Panc1 (cell line): ENCODE measurements around the gene PPM1L. TPM values are rescaled to one million over a fixed set of nuclear protein-coding genes. Genes with fewer than 3 reads are reported as not detected.
"Not testable (repeated sequence)": the region's sequence is repeated elsewhere in the genome, so short reads cannot be mapped to it uniquely, and the experiment has no call there.

Source experiments
- ATAC-seq: fragments of 200-7000 bp; cut with Tn5 transposase; 2 replicates; pipeline ENCODE4 v1.9.1; 2020; ENCODE audit warnings: mild to moderate bottlenecking, moderate library complexity
- BruUV-seq: library from RNA; stranded (reverse); fragments of 400-500 nt; replicated peaks from 2 replicates; lab custom pipeline; 2021; lab: Mats Ljungman, UMichigan
- CTCF ChIA-PET: fragments of 300-600 bp; sonication (Branson Sonifier 250); formaldehyde crosslinking; loops from one replicate; lab custom pipeline; 2022; ENCODE audit warnings: antibody characterized with exemption; lab: Charles Lee
- POLR2A ChIA-PET: fragments of 300-600 bp; sonication (Branson Sonifier 250); formaldehyde crosslinking; loops from one replicate; lab custom pipeline; 2022; ENCODE audit warnings: antibody characterized with exemption; lab: Charles Lee
- DNase-seq: peaks from one replicate; pipeline ENCODE4 v3.0.0-alpha.2; 2010; ENCODE audit warnings: low read depth, low spot score
- H3K27ac ChIP-seq: 2 replicates; pipeline ENCODE4 v1.5.1; 2011; ENCODE audit warnings: mild to moderate bottlenecking, low read length, inconsistent platforms
- H3K27me3 ChIP-seq: fragments of 200-500 bp; sonication (Bioruptor generic); 2 replicates; pipeline ENCODE4 v1.6.0; 2014; ENCODE audit warnings: low read length, inconsistent platforms; ENCODE audit not compliant: control insufficient read depth, insufficient read depth
- H3K36me3 ChIP-seq: fragments of 200-500 bp; sonication (Bioruptor generic); 2 replicates; pipeline ENCODE4 v1.5.1; 2014; ENCODE audit warnings: inconsistent platforms, mild to moderate bottlenecking, low read length, moderate library complexity; ENCODE audit not compliant: control insufficient read depth, insufficient read depth
- H3K4me1 ChIP-seq: 2 replicates; pipeline ENCODE4 v1.5.1; 2011; ENCODE audit warnings: inconsistent platforms, mild to moderate bottlenecking, low read length, moderate library complexity; ENCODE audit not compliant: control insufficient read depth, insufficient read depth
- H3K4me3 ChIP-seq, 2 experiments: 2 replicates each; pipeline ENCODE4 v1.5.1; 2011 to 2012; ENCODE audit warnings: low read depth in 2 of 2, low read length in 2 of 2, mild to moderate bottlenecking in 2 of 2, inconsistent platforms in 1 of 2, moderate library complexity in 1 of 2
- H3K9me3 ChIP-seq: fragments of 200-500 bp; sonication (Bioruptor generic); 2 replicates; pipeline ENCODE4 v1.5.1; 2014; ENCODE audit warnings: low read depth, mild to moderate bottlenecking, inconsistent platforms, low read length, moderate library complexity; ENCODE audit not compliant: control insufficient read depth, insufficient read depth
- POLR2AphosphoS5 ChIP-seq: IDR thresholded peaks from 2 replicates; pipeline ENCODE4 v1.6.1; 2012; ENCODE audit warnings: mild to moderate bottlenecking, low read depth, low read length, moderate library complexity
- SIN3A ChIP-seq: IDR thresholded peaks from 2 replicates; pipeline ENCODE4 v1.6.1; 2012; ENCODE audit warnings: low read depth, mild to moderate bottlenecking, low read length, moderate library complexity, borderline replicate concordance; ENCODE audit not compliant: insufficient read depth
- TCF7L2 ChIP-seq: IDR thresholded peaks from 2 replicates; pipeline ENCODE4 v1.6.1; 2011; ENCODE audit warnings: mild to moderate bottlenecking, low read depth, low read length, inconsistent platforms
- in situ Hi-C: cut with HindIII; loops from 2 replicates; pipeline ENCODE4 v1.10.0; 2016; ENCODE audit warnings: low sequenced_read_pairs, low pct_unique_long_range_greater_than_20kb
- intact Hi-C: fragments of 100-400 bp; cut with micrococcal nuclease; formaldehyde crosslinking; loops from one replicate; pipeline ENCODE4 v1.10.0; 2022; ENCODE audit not compliant: unreplicated experiment
- total RNA-seq: library from RNA; stranded (reverse); gene quantifications from one replicate; pipeline ENCODE4 v1.2.1, GENCODE V29; 2021; ENCODE audit not compliant: unreplicated experiment
- TF ChIP-seq, protein P1 (sequence below): fragments of 450-650 bp; IDR thresholded peaks from 2 replicates; pipeline ENCODE4 v1.5.1; 2017; ENCODE audit warnings: mild to moderate bottlenecking
- TF ChIP-seq, protein P2 (sequence below), 2 experiments: IDR thresholded peaks; 2 replicates each; pipeline ENCODE4 v1.6.1; 2011 to 2012; ENCODE audit warnings: low read depth in 2 of 2, control low read depth in 1 of 2, low read length in 1 of 2, mild to moderate bottlenecking in 1 of 2, moderate library complexity in 1 of 2; ENCODE audit not compliant: insufficient read depth in 1 of 2

PPM1L gene
- total RNA-seq, 1 experiment from 2014 or later: 23.8 TPM

DNA sequence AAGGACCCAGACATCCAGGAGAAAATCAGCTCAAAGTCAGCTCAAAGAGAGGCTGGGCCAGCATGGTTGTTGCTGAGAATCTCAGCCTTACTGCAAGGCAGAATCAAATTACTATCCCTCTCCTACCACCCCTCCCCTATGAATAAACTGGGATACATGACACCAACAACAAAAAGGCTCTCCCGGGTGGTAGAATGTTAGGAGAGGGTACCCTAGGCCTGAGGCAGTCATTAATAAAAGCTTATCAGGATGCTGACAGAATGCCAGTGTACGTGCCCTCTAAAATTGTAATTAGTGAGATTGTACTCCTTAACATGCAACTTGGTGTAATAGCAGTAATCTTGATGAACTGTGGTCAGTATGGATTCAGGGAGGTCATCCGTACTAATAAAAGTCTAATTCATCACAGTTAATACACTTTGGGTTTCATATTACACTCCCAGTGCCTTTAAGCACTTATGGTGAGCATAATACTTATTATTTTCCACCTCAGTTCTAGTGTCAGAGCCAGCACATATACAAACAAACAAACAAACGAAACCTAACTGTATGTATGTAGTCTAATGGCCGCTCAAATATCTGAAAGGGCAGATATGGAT, 272.6 kb downstream of the PPM1L start:
- no TSS peak for BruUV-seq
- POLR2A ChIA-PET: no interaction called here

DNA sequence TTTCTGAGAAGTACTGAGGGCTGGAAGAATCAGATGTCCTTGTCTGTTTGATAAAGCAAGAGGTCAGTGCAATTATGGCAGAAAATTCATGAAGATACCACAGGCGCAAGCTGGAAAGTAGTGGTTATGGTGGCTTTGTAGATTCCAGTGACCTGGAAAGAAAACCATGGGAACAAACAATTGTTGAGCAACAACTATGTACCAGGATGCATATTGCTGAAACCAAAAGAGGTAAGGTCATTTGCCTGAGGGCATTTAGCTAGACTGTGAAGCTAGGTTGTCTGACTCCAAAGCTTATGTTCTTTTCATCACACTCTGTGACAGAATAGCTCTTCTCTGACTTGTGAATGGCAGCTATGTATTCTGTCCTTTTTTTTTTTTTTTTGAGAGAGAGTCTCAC, 275.1 kb downstream of the PPM1L start:
- no peaks in the 10 kb centered on the region for H3K27me3 ChIP-seq
- H3K4me3 ChIP-seq: no peak overlapping the region
- ChIA-PET CTCF (interaction anchor here (0.7 kb wide), 1 partner anchor 68 kb away, joined by 4 read pairs; no protein-coding TSS in a partner anchor), POLR2A (no interaction called here)
- in situ Hi-C loops (no loop called here), intact Hi-C loops (no loop called here)
- H3K36me3 ChIP-seq: no peaks in the 10 kb centered on the region
- DNase-seq (no peak), ATAC-seq (no peak)
- no peaks in the 10 kb centered on the region for H3K9me3 ChIP-seq
- H3K4me1 ChIP-seq: no peaks in the 10 kb centered on the region
- TF ChIP-seq SIN3A: no peak
- TF ChIP-seq, protein P1, sequence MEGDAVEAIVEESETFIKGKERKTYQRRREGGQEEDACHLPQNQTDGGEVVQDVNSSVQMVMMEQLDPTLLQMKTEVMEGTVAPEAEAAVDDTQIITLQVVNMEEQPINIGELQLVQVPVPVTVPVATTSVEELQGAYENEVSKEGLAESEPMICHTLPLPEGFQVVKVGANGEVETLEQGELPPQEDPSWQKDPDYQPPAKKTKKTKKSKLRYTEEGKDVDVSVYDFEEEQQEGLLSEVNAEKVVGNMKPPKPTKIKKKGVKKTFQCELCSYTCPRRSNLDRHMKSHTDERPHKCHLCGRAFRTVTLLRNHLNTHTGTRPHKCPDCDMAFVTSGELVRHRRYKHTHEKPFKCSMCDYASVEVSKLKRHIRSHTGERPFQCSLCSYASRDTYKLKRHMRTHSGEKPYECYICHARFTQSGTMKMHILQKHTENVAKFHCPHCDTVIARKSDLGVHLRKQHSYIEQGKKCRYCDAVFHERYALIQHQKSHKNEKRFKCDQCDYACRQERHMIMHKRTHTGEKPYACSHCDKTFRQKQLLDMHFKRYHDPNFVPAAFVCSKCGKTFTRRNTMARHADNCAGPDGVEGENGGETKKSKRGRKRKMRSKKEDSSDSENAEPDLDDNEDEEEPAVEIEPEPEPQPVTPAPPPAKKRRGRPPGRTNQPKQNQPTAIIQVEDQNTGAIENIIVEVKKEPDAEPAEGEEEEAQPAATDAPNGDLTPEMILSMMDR: no peak
- no peak for TF ChIP-seq TCF7L2
- no peak for TF ChIP-seq POLR2AphosphoS5
- TF ChIP-seq, protein P2, sequence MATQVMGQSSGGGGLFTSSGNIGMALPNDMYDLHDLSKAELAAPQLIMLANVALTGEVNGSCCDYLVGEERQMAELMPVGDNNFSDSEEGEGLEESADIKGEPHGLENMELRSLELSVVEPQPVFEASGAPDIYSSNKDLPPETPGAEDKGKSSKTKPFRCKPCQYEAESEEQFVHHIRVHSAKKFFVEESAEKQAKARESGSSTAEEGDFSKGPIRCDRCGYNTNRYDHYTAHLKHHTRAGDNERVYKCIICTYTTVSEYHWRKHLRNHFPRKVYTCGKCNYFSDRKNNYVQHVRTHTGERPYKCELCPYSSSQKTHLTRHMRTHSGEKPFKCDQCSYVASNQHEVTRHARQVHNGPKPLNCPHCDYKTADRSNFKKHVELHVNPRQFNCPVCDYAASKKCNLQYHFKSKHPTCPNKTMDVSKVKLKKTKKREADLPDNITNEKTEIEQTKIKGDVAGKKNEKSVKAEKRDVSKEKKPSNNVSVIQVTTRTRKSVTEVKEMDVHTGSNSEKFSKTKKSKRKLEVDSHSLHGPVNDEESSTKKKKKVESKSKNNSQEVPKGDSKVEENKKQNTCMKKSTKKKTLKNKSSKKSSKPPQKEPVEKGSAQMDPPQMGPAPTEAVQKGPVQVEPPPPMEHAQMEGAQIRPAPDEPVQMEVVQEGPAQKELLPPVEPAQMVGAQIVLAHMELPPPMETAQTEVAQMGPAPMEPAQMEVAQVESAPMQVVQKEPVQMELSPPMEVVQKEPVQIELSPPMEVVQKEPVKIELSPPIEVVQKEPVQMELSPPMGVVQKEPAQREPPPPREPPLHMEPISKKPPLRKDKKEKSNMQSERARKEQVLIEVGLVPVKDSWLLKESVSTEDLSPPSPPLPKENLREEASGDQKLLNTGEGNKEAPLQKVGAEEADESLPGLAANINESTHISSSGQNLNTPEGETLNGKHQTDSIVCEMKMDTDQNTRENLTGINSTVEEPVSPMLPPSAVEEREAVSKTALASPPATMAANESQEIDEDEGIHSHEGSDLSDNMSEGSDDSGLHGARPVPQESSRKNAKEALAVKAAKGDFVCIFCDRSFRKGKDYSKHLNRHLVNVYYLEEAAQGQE (IDR thresholded peaks at IDR 0.05; ENCODE audit: insufficient read depth in 1 of 2, low read depth in 2 of 2, low read length in 1 of 2): no peak
- no peak overlapping the region for H3K27ac ChIP-seq
- BruUV-seq: no TSS peak

More for the DNA sequence above, 272.6 kb downstream of the PPM1L start:
- Histone ChIP-seq H3K36me3 (no peaks in the 10 kb centered on the region), H3K9me3 (peaks cover 4% of the 10 kb centered on the region; the same call in 1 of the 2 replicates), H3K4me1 (no peaks in the 10 kb centered on the region), H3K27me3 (no peaks in the 10 kb centered on the region), H3K4me3 (no peak overlapping the region), H3K27ac (no peak overlapping the region)
- TF ChIP-seq, protein P1: no peak
- intact Hi-C loops (no loop called here), in situ Hi-C loops (no loop called here)
- no peak for DNase-seq
- ATAC-seq: no peak
- CTCF ChIA-PET: no interaction called here

DNA sequence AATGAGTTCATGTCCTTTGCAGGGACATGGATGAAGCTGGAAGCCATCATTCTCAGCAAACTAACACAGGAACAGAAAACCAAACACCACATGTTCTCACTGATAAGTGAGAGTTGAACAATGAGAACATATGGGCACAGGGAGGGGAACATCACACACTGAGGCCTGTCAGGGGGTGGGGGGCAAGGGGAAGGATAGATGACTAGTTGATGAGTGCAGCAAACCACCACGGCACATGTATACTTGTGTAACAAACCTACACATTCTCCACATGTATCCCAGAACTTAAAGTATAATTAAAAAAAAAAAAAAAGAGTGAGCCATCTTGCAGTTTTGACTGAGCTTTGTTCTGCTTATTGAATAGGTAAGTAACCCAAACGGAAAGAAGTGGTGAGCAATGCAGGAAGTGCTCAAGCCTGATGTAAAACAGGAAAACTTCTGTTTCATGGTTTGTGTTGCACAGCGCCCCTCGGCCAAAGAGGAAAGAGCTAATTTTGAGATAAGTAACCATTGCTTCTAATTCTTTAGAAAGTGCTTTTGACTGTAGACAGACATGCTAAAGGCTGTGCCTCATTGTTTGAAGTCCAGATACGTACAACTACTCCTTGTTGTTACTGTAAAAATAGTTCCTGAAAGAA, 279.0 kb downstream of the PPM1L start:
- CTCF ChIA-PET, BruUV-seq, H3K4me3 ChIP-seq, H3K27me3 ChIP-seq, H3K9me3 ChIP-seq, DNase-seq, H3K27ac ChIP-seq, in situ Hi-C loops, ATAC-seq, H3K36me3 ChIP-seq, intact Hi-C loops, H3K4me1 ChIP-seq: not testable (repeated sequence)
- POLR2A ChIA-PET: interaction anchor here (0.6 to 0.7 kb wide), 2 partner anchors 131 to 389 kb away, joined by 4 to 5 read pairs; no protein-coding TSS in a partner anchor
